NB4 (cell line): ENCODE measurements around the gene DDX11.

Source experiments
- POLR2A ChIP-seq: IDR thresholded peaks from 2 replicates; pipeline ENCODE4 v1.6.1; 2011; ENCODE audit warnings: mild to moderate bottlenecking; ENCODE audit not compliant: insufficient read length; ENCODE audit errors: extremely low read depth
- TF ChIP-seq, protein P1 (sequence below): IDR thresholded peaks from one replicate; pipeline ENCODE4 v1.5.1; 2012; ENCODE audit warnings: low read depth, low read length

GRCh38 chr12:31029468-31029867, 44.2 kb upstream of the DDX11 start:
- TF ChIP-seq, protein P1, sequence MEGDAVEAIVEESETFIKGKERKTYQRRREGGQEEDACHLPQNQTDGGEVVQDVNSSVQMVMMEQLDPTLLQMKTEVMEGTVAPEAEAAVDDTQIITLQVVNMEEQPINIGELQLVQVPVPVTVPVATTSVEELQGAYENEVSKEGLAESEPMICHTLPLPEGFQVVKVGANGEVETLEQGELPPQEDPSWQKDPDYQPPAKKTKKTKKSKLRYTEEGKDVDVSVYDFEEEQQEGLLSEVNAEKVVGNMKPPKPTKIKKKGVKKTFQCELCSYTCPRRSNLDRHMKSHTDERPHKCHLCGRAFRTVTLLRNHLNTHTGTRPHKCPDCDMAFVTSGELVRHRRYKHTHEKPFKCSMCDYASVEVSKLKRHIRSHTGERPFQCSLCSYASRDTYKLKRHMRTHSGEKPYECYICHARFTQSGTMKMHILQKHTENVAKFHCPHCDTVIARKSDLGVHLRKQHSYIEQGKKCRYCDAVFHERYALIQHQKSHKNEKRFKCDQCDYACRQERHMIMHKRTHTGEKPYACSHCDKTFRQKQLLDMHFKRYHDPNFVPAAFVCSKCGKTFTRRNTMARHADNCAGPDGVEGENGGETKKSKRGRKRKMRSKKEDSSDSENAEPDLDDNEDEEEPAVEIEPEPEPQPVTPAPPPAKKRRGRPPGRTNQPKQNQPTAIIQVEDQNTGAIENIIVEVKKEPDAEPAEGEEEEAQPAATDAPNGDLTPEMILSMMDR, result no peak
- TF ChIP-seq POLR2A, result no peak
